Measurements from ENCODE around the gene CIP2A.

GRCh38 chr3:108501535-108501934 is 87.7 kb downstream of the CIP2A start:
- TF ChIP-seq EZH2 (IDR thresholded peaks at IDR 0.05; ENCODE audit: borderline replicate concordance, insufficient read depth, low read length, poor library complexity, severe bottlenecking) (no peak), EP300 (conservative IDR thresholded peaks at IDR 0.05; ENCODE audit: poor library complexity, severe bottlenecking) (no peak), POLR2AphosphoS5 (IDR thresholded peaks at IDR 0.05) (no peak), CTCF (IDR thresholded peaks at IDR 0.05; ENCODE audit: poor library complexity, severe bottlenecking) (no peak)
